NT2/D1 (cell line): Measurements from ENCODE around the gene LZTS2.

Source experiments
- YY1 ChIP-seq: IDR thresholded peaks from 2 replicates; pipeline ENCODE4 v1.6.1; 2011; ENCODE audit not compliant: insufficient read length, insufficient read depth
- ZNF274 ChIP-seq: IDR thresholded peaks from 2 replicates; pipeline ENCODE4 v1.6.1; 2011; ENCODE audit warnings: mild to moderate bottlenecking, low read depth, low read length

- no peak for TF ChIP-seq YY1
- TF ChIP-seq ZNF274, result no peak
Observed at GRCh38 chr10:100976906-100977305, 22.7 kb upstream of the LZTS2 start.
